ENCODE results near the gene BMPR1B. TPM values are rescaled to one million over a fixed set of nuclear protein-coding genes. Genes with fewer than 3 reads are reported as not detected.
"Not testable (repeated sequence)": the region's sequence is repeated elsewhere in the genome, so short reads cannot be mapped to it uniquely, and the experiment has no call there.

BMPR1B gene
- polyA plus RNA-seq, 4 donors: 19.4 to 26.8 (median 26.0) TPM

DNA sequence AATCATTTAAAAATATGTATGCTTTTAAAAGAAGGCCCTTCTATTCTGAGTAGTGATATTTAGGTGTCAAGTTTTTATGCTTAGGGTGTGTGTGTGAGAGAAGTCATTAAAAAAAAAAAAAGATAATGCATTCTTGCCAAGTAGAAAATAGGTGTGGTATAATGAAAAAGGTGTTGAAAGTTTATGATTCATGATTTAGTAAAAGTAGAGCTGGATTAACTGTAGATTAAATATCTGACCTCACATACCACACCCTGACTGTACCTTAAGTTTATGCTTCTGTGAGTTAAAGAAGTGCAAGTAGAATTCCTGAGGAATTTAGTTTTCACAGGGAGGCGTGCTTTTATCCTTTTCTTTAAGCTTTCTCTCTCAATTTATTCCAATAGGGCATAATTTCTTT is 71.1 kb downstream of the BMPR1B start:
- no peak for DNase-seq (ENCODE audit: low read depth in 4 of 4, low spot score in 3 of 4)

GRCh38 chr4:94831607-94832006 is 73.9 kb downstream of the BMPR1B start:
- DNase-seq (ENCODE audit: low read depth in 4 of 4, low spot score in 3 of 4): no peak

- DNase-seq (ENCODE audit: low read depth in 4 of 4, low spot score in 3 of 4): not testable (repeated sequence)
Observed at GRCh38 chr4:94832329-94832728, 74.6 kb downstream of the BMPR1B start.

GRCh38 chr4:94833394-94833793 is 75.6 kb downstream of the BMPR1B start:
- DNase-seq (ENCODE audit: low read depth in 4 of 4, low spot score in 3 of 4): no peak

DNA sequence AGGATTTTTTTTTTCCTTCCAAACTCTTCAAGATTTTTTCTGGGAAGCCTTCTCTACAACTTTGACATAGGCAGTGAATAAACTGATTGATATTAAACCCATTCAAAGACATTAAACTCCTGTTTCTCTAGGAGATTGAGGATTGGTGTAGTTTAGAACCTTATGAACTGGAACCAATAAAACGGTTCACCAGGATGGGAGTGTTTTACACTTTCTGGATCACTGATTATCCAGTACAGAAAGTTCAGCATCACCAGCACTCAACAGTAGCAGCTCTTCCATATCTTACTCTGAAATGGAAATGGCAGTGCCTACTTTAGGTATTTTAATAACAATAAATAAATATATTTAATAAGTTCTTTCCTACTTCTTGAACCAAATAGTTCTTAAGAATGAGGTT is 76.7 kb downstream of the BMPR1B start:
- DNase-seq (ENCODE audit: low read depth in 4 of 4, low spot score in 3 of 4): peak in 1 of 4 donors; percentile 24

DNA sequence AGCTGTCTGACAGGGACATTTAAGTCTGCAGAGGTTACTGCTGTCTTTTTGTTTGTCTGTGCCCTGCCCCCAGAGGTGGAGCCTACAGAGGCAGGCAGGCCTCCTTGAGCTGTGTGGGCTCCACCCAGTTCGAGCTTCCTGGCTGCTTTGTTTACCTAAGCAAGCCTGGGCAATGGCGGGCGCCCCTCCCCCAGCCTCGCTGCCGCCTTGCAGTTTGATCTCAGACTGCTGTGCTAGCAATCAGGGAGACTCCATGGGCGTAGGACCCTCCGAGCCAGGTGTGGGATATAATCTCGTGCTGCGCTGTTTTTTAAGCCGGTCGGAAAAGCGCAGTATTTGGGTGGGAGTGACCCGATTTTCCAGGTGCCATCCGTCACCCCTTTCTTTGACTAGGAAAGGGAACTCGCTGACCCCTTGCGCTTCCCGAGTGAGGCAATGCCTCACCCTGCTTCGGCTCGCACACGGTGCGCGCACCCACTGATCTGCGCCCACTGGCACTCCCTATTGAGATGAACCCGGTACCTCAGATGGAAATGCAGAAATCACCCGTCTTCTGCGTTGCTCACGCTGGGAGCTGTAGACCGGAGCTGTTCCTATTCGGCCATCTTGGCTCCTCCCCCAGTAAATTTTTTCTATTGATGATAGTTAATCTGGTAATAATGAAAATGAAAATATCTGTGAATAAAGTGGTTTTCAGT is 83.6 kb downstream of the BMPR1B start:
- not testable (repeated sequence) for DNase-seq (ENCODE audit: low read depth in 4 of 4, low spot score in 3 of 4)

DNA sequence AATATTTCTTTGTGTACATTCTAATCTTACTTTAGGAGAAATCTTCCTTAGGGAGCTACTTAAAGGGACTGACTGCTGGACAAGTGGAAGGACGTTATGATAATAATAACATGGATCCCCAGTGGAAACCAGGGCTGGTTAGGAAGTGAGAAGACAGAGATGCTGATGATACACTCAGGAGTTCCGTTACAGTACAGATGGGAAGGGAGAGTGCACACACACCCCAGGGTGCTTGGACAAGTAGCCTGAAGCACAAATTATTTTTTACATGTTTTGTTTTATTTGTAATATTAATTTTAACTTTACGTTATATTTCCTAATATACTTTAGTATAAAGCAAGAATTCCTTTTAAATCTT is 84.1 kb downstream of the BMPR1B start:
- no peak for DNase-seq (ENCODE audit: low read depth in 4 of 4, low spot score in 3 of 4)

- no peak for DNase-seq (ENCODE audit: low read depth in 4 of 4, low spot score in 3 of 4)
Observed at GRCh38 chr4:94843216-94843615, 85.5 kb downstream of the BMPR1B start.

GRCh38 chr4:94848326-94848725 is 90.6 kb downstream of the BMPR1B start:
- no peak for DNase-seq (ENCODE audit: low read depth in 4 of 4, low spot score in 3 of 4)

DNA sequence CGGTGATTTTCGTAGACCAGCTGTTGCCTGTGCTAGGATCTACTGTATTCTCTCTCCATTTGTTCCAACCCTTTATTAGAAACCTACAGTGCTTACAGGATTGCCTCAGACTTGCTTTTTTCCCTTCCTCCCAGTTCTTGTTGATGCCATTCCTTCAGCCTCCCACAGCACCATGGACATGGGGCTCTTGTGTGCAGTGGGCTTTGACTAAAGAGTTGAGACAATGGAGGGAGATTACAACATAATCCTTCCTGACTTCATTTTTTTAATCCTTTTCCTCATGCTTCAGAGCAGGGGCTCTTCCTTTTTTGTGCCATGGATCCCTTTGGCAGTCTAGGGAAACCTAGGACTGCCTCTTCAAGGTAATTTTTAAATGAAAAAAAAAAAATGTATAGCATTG is 92.1 kb downstream of the BMPR1B start:
- DNase-seq (ENCODE audit: low read depth in 4 of 4, low spot score in 3 of 4): no peak

DNA sequence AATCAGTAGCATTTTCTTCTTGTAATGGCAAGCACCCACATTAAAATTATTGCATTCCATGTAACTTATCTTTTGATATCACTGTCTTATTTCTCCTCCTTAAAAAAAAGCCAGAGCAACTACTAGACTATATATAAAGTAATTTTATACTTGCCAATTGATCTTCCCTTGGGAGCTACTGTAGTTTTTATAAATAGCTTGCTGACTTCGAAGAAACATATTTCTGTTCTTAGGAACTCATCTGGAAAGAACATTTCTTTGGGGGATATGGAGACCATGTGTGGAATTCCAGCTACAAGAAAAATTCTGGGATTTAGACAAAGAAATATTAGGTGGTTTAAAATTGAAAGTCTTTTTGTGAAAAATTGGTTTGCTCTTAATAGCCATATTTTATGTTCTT is 94.9 kb downstream of the BMPR1B start:
- no peak for DNase-seq (ENCODE audit: low read depth in 4 of 4, low spot score in 3 of 4)

DNA sequence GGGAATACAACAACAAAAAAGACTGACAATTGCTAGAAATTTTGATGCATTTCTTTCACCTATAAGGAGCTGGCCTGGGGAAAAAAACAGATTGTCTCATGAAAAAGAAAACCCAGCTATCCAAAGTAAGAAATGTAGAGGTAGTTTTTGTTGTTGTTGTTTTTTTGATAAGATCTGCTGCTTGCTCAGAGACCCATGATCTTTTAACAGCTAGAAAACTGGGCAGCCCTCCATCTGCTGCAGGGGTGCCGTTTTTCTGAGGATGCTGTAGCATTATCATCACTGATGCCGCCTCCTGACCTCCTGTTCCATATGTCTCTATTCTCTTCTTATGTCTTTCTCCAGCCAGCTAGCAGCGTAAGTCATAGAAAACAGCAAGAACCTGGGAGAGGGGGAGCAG is 98.3 kb downstream of the BMPR1B start:
- DNase-seq (ENCODE audit: low read depth in 4 of 4, low spot score in 3 of 4): no peak

DNA sequence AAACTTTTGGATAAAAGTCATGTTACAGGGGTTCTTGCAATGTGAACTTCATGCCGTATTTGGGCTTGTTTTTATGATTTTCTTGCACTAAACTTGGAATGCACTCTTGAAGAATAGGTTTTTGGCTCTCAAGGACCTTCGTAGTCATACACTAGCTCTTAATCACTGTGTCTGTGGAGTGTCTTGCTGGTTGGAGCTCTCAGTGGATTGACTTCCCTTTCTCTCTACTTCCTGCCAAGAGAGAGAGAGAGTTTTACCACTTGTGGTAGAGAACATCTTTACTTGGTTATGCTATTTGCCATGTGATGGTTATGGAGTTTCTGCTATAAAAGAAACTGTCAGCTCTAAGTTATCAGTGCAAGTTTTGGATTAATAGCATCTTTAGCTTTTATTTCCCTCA is 112.4 kb downstream of the BMPR1B start:
- DNase-seq (ENCODE audit: low read depth in 4 of 4, low spot score in 3 of 4): no peak

DNA sequence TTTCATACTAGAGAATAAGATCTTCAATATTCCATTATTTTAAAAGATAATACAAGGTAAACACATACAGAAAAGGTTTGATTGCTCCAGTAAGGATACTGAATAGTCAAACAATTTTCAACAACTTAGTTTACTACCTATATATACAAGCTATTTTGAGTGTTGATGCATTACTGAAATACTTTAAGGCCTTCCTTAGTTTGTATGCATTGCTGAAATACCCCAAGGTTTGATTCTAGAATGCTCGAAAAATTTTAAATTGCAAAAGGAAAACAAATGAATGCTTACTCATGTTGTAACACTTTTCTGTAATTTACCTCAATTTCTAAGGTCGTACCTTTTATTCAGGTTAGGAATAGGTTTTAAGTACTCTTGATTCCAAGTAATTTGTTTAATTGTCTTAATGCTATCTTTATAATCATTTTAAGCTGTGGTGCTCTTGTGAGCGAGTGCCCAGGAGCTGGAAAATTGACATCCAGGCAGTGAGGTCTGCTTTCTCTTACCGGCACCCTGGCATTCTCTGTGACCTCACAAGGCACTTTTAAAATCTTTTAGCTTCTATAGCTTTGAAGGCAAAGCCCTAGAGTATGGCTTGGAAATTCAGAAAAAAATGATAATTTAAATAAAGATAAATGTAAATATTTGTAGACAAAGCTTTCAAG is 114.0 kb downstream of the BMPR1B start:
- no peak for DNase-seq (ENCODE audit: low read depth in 4 of 4, low spot score in 3 of 4)

- no peak for DNase-seq (ENCODE audit: low read depth in 4 of 4, low spot score in 3 of 4)
Observed at GRCh38 chr4:94877973-94878372, 120.2 kb downstream of the BMPR1B start.

GRCh38 chr4:94880956-94881355 is 123.2 kb downstream of the BMPR1B start:
- DNase-seq (ENCODE audit: low read depth in 4 of 4, low spot score in 3 of 4): no peak

DNA sequence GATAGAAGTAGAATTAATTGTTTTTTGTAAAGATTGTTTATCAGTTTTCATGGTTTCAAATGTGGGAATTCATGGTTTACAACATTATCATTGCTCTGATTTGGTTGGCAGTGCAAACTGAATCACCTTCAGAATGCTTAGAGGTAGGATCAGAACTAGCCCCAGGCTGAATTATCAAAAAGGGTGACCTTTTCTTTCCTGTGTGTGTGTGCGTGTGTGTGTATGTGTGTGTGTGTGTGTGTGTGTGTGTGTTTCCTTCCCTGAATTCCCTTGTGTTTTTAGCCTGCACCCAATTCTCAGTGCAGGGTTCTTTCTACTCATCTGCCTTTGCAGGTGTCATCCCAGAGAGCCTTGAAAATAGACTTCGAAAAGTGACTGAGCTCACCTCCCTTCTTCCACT is 125.0 kb downstream of the BMPR1B start:
- DNase-seq (ENCODE audit: low read depth in 4 of 4, low spot score in 3 of 4): no peak

DNA sequence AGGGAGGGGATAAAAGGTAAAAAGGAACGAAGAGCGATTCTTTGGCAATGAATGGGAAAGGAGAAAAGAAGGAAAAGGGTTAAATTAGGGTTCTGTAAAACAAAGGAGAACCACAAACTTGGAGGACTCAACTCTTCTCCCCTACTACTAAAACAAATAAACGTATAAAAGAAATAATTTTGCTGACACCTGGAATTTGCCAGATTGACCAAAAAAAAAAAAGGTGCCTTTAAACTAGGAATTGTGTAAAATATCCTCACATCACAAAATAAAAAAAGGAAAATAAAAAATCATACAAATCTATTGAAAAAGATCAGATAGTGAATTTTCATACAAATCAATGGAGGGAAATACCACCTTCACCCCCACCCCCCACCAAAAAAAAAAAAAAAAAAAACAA is 129.3 kb downstream of the BMPR1B start:
- DNase-seq (ENCODE audit: low read depth in 4 of 4, low spot score in 3 of 4): no peak

- DNase-seq (ENCODE audit: low read depth in 4 of 4, low spot score in 3 of 4): no peak
Observed at GRCh38 chr4:94889523-94889922, 131.8 kb downstream of the BMPR1B start.

DNA sequence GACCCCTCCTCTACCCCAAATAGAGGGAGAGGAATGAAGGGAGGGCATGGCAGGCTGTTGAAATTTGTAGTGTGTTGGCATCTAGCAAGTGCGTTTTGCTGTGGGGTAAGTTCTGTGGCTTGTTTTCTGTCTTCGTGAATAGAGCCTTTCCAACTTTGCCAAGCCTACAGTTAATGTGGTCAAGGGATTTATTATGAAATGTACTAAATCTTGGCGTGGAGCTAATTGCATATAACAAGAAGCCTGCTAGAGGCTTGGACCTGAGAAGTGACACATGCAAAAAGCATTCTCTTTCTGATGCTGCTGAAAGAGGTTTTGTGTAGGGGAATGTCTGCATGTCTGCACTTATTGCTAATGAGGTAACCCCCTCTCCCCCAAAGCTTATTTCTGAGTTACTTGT is 132.2 kb downstream of the BMPR1B start:
- DNase-seq (ENCODE audit: low read depth in 4 of 4, low spot score in 3 of 4): no peak

- DNase-seq (ENCODE audit: low read depth in 4 of 4, low spot score in 3 of 4): no peak
Observed at GRCh38 chr4:94890579-94890978, 132.8 kb downstream of the BMPR1B start.

GRCh38 chr4:94892051-94892450 is 134.3 kb downstream of the BMPR1B start:
- DNase-seq (ENCODE audit: low read depth in 4 of 4, low spot score in 3 of 4): no peak

DNA sequence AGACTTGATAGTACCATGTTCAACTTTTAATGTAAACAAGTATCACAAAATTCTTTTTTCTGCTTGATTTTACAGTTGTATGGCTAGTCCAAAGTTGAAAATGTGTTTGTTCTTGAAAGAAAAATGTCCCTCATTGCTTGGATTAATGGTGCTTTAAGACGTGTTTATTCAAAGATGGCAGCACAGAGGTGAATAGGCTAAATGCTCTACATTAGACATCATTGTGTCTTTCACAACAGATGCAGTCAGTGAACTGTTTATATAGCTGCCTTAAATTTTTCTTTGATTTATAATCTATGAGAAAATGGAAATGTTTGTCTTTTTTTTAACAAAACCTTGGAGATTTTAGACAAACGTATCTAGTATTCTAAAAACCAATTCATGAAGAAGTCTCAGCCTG is 137.3 kb downstream of the BMPR1B start:
- DNase-seq (ENCODE audit: low read depth in 4 of 4, low spot score in 3 of 4): no peak

All from right renal pelvis (tissue), 4 donors.